ENCODE data around the gene CDC7.
"Not testable (repeated sequence)": the region's sequence is repeated elsewhere in the genome, so short reads cannot be mapped to it uniquely, and the experiment has no call there.

CDC7 gene

DNA sequence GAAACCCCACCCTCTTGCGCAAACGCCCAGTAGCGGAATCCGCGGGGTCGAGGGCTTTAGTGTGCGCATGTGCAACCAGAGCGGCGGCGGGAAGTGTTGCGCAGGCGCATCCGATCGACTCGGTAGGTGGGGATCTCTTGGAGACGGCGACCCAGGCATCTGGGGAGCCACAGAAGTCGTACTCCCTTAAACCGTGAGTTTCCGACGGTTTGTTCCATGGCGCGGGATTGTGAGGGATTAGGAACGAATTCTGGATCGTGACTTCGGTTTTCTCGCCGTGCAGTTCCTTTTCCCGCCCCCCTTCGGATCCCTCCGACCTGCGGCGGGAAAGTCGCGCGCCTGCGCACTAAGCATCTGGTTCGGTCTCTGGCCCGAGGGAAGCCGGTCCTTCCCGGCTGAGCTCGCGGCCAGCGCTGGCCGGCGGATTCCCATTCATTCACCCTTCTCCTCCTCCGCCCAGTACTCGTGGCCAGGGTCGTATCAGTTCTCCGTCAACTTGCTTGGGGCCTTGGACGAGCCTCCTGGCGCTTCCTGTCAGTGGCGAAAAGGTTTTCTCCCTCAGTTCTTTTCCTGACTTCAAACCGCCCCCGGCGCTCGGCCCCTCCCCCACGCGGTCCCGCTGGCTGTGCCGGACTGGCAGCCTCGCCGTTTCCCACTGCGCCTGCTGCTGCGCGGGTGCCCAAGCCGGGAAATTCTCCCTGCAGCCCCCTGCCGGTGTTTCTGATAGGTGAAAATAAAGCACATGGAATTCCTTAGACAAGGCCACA lies at the start of gene CDC7:
Gene CDC7, plus strand, starts transcription at position 96 of the 767 bp plus-strand sequence. CDS start 866 bp downstream, outside the sequence.
- DNase-seq = peak; percentile 84

DNA sequence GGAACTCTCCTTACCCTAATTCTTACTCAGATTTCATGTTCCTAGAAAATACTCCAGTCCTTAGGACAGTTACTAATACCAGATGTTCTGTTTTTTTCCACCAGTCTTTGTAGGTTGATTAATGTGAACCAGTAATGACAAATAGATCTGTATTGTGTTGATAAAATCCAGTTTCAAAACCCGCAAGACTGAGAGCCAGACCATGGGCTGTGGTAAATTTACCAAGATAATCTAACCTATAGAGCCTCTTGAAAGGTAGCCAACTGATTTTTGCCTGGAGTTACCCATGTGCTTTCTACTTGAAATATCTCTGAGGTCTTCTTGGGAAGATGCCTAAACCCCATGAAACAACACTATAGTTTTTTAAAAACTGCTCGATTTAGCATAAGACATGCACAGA lies 46.5 kb upstream of the CDC7 start:
- no peak for DNase-seq

GRCh38 chr1:91455334-91455733 lies 45.3 kb upstream of the CDC7 start:
- no peak for DNase-seq

GRCh38 chr1:91455896-91456295 lies 44.8 kb upstream of the CDC7 start:
- DNase-seq = no peak

GRCh38 chr1:91465350-91465749 lies 35.3 kb upstream of the CDC7 start:
- DNase-seq = not testable (repeated sequence)

DNA sequence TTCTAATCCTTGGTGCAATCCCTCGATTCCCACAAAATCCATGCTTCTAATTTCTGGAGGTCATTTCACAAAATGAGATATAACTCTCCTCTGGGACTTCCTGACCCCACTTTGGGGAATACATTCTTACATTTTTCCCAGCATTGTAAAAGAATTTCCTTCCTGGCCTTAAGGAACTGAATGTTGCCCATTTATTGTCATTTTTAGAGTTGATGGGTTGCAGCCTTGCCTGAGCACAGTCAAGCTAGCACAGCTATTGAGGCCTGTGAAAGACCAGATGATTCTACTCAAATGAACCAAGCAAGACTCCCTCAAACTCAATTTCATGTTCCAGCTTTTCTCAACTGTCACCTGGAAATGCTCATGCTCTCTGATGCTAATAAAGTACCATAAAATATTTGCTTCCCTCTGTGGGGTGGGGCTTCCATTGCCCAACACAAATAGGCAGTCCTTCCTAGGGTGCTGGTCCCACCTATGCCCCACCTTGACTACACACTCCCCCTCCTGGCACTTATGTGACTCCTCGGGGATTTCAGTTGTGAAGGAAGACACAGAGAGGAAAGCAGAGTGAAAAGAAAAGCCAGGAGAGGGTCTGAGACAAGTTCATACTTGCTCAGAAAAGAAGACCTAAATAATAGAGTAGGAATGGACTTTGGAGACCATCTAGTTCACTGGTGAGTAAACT lies 24.0 kb upstream of the CDC7 start:
- DNase-seq = no peak

- DNase-seq = no peak
These were observed 13.2 kb upstream of the CDC7 start for GRCh38 chr1:91487469-91487868.

DNA sequence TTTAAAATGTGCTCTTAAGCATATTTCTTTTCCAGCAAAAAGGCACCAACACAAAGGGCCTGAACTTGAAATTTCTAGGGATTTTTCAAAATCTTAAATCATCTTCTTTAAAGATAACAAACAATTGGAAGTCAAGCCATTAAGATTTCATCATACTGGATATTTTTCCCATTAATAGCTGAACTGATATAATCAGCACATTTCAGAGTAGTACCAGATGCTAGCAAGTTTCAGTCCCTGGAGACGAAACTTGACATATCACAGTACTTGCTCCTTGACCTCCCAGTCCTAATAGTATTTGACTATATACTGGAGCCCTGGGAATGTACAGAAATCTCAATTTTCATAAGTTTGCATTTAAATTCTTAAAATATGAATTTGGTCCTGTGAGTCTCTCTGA lies 10.2 kb upstream of the CDC7 start:
- DNase-seq = no peak

DNA sequence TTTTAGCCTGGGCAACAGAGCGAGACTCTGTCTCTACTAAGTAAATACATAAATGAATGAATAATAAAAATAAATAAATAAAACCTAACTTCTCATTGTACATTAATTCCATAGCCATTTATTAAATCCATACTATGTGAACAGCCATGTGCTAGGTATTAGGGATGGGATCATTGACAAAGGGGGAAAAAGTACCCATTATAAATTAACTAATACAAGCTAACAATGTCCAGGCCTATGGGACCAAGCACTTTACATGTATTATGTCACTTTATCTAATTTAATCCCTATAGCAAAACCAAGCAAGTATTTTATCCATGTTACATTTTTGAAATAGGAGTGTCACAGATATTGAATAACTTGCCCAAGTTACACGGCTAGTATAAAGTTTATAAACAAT lies 2.6 kb upstream of the CDC7 start:
- no peak for DNase-seq

- DNase-seq = no peak
These were observed 2.0 kb upstream of the CDC7 start for GRCh38 chr1:91498498-91499245.

GRCh38 chr1:91499346-91499745 lies 1.3 kb upstream of the CDC7 start:
- DNase-seq = no peak

GRCh38 chr1:91499904-91500755 lies 521 bp upstream of the CDC7 start:
- no peak for DNase-seq

GRCh38 chr1:91501523-91501851 lies 836 bp downstream of the CDC7 start:
- no peak for DNase-seq

DNA sequence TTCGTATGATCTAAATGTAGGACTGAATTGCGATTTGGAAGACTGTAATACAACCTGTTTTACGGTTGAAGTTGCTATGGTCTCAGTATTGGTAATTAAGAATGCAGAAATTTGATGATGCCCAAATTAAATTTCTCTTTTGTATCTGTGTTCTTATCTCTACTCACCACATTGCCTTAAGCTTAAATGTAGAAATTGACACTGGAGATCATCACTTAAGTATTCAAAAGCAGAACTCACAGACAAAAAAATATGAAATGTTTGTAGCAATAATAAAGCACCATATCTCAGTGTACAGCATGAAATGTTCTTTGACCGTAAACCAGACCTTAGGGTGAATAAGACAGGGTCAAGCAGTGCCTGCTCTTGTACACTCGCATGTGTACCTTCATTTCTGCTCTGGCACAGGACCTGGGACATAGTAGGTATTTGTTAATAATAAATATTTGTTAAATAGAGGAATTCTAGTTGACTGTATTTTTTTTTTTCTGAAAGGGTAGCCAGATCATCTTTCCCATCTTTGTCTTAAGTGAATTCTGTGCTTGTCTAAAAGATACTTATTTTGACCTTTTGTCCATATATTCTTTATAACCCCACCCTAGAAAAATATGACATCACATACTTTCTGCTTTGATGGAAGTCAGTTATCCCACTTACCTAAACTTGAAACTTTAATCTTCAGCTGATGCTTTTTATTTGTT lies 1.5 kb downstream of the CDC7 start:
- DNase-seq = no peak

DNA sequence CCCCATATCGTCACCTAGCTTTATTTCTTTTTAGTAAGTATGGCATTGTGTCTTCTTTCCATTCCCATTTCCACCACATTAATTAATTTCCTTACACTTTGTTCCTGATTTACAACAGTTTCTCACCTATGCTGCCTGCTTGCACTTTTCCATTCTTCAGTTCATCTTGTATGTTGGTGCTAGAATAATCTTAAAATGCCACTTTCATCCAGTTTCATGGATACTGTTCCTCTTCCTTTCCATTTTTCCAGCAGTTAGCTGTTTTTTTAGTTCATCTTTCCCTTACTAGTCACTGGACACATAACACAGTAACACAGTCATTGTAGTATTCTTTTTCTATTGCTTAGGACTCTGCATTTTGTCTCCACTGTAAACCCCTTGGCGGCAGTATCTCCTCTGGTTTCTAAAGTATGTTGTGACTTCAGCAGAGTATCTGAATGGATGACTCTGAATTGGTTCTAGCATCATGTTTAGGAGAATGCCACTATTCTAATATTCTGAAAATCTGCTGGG lies 2.1 kb downstream of the CDC7 start:
- DNase-seq = no peak

DNA sequence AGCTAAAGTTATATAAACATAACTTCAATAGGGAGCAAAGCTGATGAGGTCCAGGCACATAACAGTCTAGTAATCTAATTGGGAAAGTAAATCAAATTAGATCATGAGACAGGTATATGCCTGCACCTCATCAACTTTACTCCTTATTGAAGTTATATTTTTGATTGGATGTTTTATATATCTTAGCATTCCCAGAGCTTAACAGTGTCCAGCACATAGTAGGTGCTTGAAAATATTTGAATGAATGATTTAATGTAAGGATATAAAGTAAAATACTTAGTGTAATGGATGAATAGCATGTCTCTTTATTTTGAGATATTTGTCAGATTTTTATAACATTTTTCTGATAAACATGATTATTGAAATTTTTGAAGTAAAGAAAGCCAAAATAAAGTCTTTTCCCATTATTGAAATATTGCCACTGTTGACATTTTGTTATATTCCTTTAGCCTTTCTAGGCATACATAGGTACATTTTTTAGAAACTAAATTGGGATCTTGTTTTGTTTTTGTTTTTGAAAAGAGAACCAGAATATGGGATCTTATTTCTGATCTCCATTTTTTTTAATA lies 2.8 kb downstream of the CDC7 start:
- no peak for DNase-seq

GRCh38 chr1:91503975-91504530 lies 3.4 kb downstream of the CDC7 start:
- DNase-seq = no peak

DNA sequence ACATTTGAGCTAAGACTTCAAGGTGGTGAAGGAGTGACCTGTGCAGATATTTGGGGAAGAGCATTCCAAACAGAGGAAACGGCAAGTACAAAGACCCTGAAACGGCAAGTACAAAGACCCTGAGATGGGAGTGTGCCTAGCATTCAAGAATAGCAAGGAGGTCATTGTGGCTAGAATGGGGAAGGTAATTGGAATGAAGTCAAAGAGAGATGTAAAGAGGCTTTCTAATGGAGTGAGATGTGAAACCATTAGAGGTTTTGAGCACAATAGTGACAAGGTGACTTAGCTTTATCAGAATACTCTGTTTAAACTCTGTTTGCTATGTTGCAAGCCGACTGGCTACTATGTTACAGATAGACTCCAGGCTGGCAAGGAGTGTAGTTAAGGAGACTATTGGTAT lies 4.4 kb downstream of the CDC7 start:
- DNase-seq = no peak

DNA sequence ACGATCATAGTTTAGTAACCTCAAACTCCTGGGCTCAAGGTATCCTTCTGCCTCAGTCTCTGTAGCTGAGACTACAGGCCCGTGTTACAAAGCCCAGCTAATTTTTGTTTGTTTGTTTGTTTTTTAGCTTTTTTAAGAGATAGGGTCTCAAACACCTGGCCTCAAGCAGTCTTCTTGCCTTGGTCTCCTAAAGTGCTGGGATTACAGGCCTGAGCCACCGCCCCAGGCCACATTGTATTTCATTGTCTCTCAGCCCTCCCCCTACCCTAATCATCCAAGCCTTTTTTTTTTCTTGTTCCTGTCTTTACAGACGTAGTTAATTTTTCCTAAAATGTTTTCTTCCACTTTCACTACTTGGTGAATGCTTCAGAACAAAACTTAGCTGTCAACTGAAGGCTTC lies 5.4 kb downstream of the CDC7 start:
- DNase-seq = no peak

DNA sequence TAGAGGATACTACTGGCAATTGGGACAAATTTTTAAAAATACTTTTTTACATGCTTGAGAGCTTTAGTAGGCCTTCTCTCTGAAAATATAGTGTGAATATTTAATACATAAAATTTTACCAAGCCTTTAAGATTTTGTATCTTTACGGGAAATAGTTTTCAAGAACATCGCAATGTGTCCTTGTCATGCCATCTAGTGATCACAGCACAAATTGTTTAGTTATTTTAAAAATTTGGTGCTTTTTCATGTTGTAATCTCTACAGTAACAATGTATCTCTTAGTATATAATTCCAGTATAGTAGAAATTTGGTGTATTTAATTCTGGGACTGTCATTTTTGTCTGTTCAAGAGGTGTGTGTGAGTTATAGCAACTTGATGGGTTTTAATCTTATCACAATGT lies 6.7 kb downstream of the CDC7 start:
- no peak for DNase-seq

DNA sequence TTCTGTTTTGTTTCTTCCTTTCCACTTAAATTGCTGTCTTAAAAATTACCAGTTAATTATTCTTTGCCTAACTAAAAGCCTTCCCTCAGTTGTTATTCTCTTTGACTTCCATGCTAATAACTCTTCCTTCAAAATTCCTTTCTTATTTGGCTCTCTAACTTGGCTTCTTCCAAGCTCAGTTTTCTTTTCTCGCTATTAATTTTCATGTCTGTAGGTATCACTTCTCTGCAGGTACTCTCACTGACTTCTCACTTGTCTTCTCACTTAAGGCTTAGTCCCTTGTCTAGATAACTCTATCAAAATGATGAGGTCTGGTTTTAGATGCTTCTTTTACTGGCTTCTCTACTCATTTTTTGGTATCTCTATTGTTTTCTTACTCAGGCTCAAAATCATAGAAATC lies 10.1 kb downstream of the CDC7 start:
- DNase-seq = no peak

DNA sequence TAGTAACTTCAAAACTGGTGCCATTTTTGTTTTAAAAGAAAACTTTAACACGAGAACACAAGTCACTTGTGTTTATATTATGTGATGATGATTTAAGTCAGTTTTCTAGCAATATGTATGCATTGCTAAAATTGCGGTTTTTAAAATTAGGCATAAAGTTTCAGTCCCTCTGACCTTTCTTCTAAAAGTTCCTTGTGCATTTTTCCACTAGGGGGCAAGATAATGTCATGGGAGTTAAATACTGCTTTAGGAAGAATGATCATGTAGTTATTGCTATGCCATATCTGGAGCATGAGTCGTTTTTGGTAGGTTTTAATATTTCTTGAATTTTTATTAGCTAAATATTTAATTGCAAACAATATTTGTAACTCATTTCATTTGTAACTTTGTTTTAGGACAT lies 10.7 kb downstream of the CDC7 start:
- no peak for DNase-seq

All from activated CD8-positive, alpha-beta memory T cell treated with anti-CD3 and anti-CD28 coated beads, Interleukin-2, amount 50 U/mL, for 4 hours (primary cell).